Measurements from ENCODE around the gene PCDHAC1. TPM values are rescaled to one million over a fixed set of nuclear protein-coding genes. Genes with fewer than 3 reads are reported as not detected.

Gene PCDHAC1
- polyA plus RNA-seq, 1 of the 3 experiments (the other 2 are of a cell fraction) = 0.08 TPM

GRCh38 chr5:140946578-140946977, 20.5 kb downstream of the PCDHAC1 start:
- CTCF ChIA-PET = no interaction called here
- 26% methylated on average over 2 of the region's 2 CpGs for WGBS (ENCODE audit: low lambda C conversion rate)
- TF ChIP-seq RXRA (IDR thresholded peaks at IDR 0.05; ENCODE audit: borderline replicate concordance, low read depth) (no peak), RFX5 (IDR thresholded peaks at IDR 0.05; ENCODE audit: low read length) (no peak), REST (IDR thresholded peaks at IDR 0.05; ENCODE audit: low read depth, low read length) (no peak), EP300 (IDR thresholded peaks at IDR 0.05; ENCODE audit: borderline replicate concordance in 1 of 2, low read depth in 1 of 2, low read length in 1 of 2) (no peak), GATA2 (CRISPR knock-in tag; IDR thresholded peaks at IDR 0.05) (no peak), RCOR1 (IDR thresholded peaks at IDR 0.05; ENCODE audit: low read length) (no peak), FOSL2 (IDR thresholded peaks at IDR 0.05; ENCODE audit: borderline replicate concordance, low read depth) (no peak), USF1 (IDR thresholded peaks at IDR 0.05; ENCODE audit: borderline replicate concordance, low read depth) (no peak), SMC3 (IDR thresholded peaks at IDR 0.05; ENCODE audit: low read depth, low read length) (no peak), IRF3 (IDR thresholded peaks at IDR 0.05; ENCODE audit: low read depth, low read length) (no peak), NRF1 (IDR thresholded peaks at IDR 0.05; ENCODE audit: low read depth, low read length) (no peak), YY1 (IDR thresholded peaks at IDR 0.05; ENCODE audit: low read depth) (no peak), FOXJ3 (CRISPR knock-in tag; IDR thresholded peaks at IDR 0.05) (no peak), MEF2A (IDR thresholded peaks at IDR 0.05; ENCODE audit: borderline replicate concordance, low read depth) (no peak), FOXM1 (IDR thresholded peaks at IDR 0.05; ENCODE audit: low read depth) (no peak), NFIC (IDR thresholded peaks at IDR 0.05; ENCODE audit: borderline replicate concordance) (no peak), CHD2 (IDR thresholded peaks at IDR 0.05; ENCODE audit: low read length, partially characterized antibody) (no peak), TAF1 (IDR thresholded peaks at IDR 0.05; ENCODE audit: borderline replicate concordance, low read depth, low read length) (no peak), RAD21 (IDR thresholded peaks at IDR 0.05; ENCODE audit: low read length) (no peak)

More at GRCh38 chr5:140946578-140946977, 20.5 kb downstream of the PCDHAC1 start:
- Histone ChIP-seq H3K4me3 (ENCODE audit: low read depth in 2 of 2, low read length in 1 of 2) (no peak overlapping the region), H3K27me3 (ENCODE audit: insufficient read depth) (no peaks in the 10 kb centered on the region), H3K27ac (ENCODE audit: low read depth in 2 of 2, low read length in 1 of 2) (no peak overlapping the region), H3K79me2 (ENCODE audit: insufficient read depth) (no peaks in the 10 kb centered on the region), H3K9ac (no peak overlapping the region), H2AFZ (ENCODE audit: low read depth) (no peak overlapping the region), H4K20me1 (ENCODE audit: insufficient read depth) (no peaks in the 10 kb centered on the region), H3K4me1 (ENCODE audit: control insufficient read depth in 1 of 2, insufficient read depth in 2 of 2, low read depth in 1 of 2, low read length in 1 of 2) (no peaks in the 10 kb centered on the region), H3F3A (replicated peaks; ENCODE audit: insufficient read depth) (no peaks in the 10 kb centered on the region), H3K4me2 (no peak overlapping the region), H3K9me3 (peaks cover 5% of the 10 kb centered on the region; the same call in 1 of the 2 replicates), H3K9me2 (no peaks in the 10 kb centered on the region), H3K36me3 (replicated peaks in 1 of 2; ENCODE audit: control insufficient read depth in 1 of 2, insufficient read depth in 2 of 2, low read length in 1 of 2) (no peaks in the 10 kb centered on the region)
- POLR2A ChIA-PET = no interaction called here
- DNase-seq = no peak
